ENCODE results near the gene CEACAM6.

The CEACAM6 gene

GRCh38 chr19:41801031-41801430, 45.7 kb downstream of the CEACAM6 start:
- no peak for DNase-seq

GRCh38 chr19:41801792-41802211, 46.5 kb downstream of the CEACAM6 start:
- no peak for DNase-seq

DNA sequence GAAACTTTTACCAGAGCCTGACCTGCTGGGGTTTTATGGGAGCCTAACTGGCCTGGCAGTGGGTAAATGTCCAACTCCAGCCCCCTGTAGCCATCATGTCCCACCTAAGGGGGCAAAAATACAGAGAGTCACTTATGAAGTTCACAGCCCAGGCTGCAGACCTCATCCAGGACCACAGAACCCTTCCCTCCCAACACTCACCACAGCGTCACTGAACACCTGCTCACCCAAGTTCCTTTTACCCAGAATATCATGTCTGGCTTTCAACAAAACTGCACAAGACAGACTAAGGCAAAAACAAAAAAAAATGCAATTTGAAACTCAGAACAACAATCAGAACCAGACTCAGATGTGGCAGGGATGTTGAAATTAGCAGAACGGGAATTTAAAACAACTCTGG, 47.4 kb downstream of the CEACAM6 start:
- no peak for DNase-seq

- no peak for DNase-seq
These were observed 49.0 kb downstream of the CEACAM6 start for GRCh38 chr19:41804336-41804735.

DNA sequence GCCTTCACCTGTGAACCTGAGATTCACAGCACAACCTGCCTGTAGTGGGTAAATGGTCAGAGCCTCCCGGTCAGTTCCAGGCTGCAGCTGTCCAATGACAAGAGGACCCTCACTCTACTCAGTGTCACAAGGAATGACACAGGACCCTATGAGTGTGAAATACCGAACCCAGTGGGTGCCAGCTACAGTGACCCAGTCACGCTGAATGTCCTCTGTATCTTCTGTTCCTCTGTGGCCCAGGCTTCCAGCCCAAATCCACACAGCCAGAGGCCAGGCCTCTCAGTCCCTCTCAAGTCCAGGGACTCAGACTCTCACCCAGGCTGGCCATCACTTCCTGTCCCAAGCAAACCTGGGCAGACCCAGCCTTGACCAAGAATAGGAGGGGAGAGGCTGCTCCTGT, 51.8 kb downstream of the CEACAM6 start:
- DNase-seq = no peak

DNA sequence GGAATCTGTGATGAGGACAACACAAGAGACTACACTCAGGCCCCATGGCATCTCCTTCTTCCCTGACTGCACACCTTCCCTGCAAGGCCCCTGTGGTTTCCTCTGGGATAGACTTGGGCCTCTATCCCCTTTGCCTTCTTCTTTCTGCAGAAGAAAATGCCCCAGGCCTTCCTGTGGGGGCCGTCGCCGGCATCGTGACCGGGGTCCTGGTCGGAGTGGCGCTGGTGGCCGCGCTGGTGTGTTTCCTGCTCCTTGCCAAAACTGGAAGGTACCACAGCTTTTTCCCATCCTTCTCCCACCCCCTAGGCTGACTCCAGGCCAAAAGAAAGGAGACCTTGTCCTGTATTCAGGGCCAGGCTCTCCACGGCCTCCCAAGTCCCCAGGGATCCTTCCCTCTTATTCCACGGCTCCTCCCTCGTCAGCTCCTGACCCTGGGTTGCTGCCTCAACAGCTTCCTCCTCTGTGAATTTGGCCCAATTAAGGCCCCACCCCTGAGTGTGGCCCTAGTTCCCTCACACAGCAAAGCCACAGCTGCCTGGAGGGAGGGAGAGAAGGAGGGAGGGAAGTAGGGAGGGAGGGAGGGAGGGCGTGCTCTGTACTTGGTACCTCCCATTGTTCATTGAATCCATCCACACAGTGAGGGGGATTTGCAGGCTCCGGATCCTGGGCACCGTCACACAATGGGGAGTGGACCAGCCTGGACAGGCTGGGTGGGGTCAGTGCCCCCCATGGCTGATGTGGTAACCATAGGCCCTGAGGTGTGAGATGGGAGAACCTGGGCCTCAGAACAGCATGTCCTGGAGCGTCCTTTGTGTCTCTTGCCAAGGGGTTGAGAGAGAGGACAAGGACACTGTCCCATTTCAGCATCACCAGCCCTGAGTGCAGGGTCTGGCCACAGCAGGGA, 53.6 kb downstream of the CEACAM6 start:
- DNase-seq = no peak

GRCh38 chr19:41810301-41810700, 55.0 kb downstream of the CEACAM6 start:
- DNase-seq = no peak

DNA sequence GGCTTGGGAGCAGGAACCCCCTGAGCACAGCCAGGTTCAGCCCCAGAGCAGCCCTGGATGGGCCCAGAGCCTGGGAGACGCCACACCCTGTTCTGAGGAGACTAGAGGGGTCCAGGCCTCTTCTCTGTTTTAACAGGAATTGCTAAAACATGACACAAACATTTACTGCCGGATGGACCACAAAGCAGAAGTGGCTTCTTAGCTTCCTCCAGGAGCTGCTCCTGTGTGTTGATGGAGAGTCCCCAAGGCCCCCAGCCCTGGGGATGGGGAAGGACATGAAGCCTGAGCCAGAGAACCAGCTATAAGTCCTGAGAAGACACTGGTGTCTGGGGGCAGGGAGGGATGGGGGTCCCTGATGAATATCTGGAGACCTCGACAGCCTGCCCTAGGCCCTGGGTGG, 55.7 kb downstream of the CEACAM6 start:
- DNase-seq = peak; percentile 63

DNA sequence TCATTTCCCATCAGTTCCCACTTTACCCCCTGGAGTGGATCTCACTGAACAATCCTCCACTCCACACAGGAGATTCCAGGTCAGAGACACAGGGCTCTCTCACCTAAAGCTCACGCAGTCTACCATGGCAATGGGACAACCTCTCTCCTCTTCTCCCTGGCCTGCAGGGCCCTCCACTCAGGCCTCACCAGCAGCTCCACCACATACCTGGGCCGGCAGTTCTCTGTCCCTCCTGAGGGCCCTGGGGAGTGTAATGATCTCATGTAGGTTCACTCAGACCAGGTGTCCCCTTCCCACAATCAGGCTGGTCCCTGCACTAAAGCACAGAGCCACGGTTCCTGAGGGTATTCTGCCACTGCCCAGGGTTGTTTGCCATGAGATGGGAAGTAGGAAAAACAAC, 56.7 kb downstream of the CEACAM6 start:
- no peak for DNase-seq

DNA sequence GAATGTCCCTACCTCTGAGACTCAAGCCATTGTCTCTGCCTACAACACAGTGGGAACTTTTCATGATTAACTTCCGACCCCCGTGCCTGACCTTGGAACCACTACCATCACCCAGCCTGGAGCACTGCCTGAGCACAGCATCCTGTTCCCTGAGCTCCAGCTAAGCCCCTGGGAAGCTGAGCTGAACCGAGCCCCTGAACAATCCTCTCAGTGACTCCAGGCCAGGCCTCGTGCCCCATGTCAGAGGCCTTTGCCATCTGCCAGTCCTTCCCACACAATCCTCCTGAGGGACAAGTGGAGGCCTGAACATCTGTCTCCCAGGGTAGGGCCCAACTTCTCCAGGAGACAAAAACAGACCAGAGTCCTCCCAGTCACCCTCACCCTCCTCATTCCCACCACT, 58.6 kb downstream of the CEACAM6 start:
- DNase-seq = no peak

GRCh38 chr19:41815301-41815700, 60.0 kb downstream of the CEACAM6 start:
- DNase-seq = no peak

- DNase-seq = no peak
These were observed 61.4 kb downstream of the CEACAM6 start for GRCh38 chr19:41816761-41817160.

GRCh38 chr19:41821003-41821735, 65.8 kb downstream of the CEACAM6 start:
- peak; percentile 46 for DNase-seq
